Lower leg skin (tissue), 3 donors: Measurements from ENCODE around the gene ATAD5.

Experiments used
- CTCF ChIP-seq, 3 donors: fragments of 450-650 bp; IDR thresholded peaks; one replicate each; pipeline ENCODE4 v1.5.1; 2016; ENCODE audit warnings: antibody characterized with exemption in 3 of 3, mild to moderate bottlenecking in 3 of 3, moderate library complexity in 2 of 3
- POLR2A ChIP-seq, 2 donors: fragments of 450-650 bp; IDR thresholded peaks; one replicate each; pipeline ENCODE4 v1.6.1; 2016 to 2017; ENCODE audit warnings: antibody characterized with exemption in 2 of 2, mild to moderate bottlenecking in 1 of 2, moderate library complexity in 1 of 2

- no peak for TF ChIP-seq CTCF (IDR thresholded peaks at IDR 0.05)
- no peak for TF ChIP-seq POLR2A (IDR thresholded peaks at IDR 0.05)
These were observed 96.0 kb downstream of the ATAD5 start for GRCh38 chr17:30927756-30928155.
